ENCODE data around the gene C1orf198. TPM values are rescaled to one million over a fixed set of nuclear protein-coding genes. Genes with fewer than 3 reads are reported as not detected.

C1orf198 gene
- total RNA-seq, 1 donor: 352 TPM

- no peak for TF ChIP-seq CTCF (IDR thresholded peaks at IDR 0.05; ENCODE audit: extremely low read depth, low read depth, low read length)
- no peaks in the 10 kb centered on the region for H4K20me1 ChIP-seq (ENCODE audit: insufficient read depth, low read length)
- no peaks in the 10 kb centered on the region for H3K79me2 ChIP-seq (ENCODE audit: insufficient read depth, low read length)
- DNase-seq (ENCODE audit: insufficient read length, low spot score, missing footprints): no peak
- H3K27ac ChIP-seq (ENCODE audit: low read depth, low read length): no peak overlapping the region
- H3K36me3 ChIP-seq (ENCODE audit: insufficient read depth, low read length): no peaks in the 10 kb centered on the region
- no peak overlapping the region for H3K4me3 ChIP-seq (ENCODE audit: insufficient read depth, low read length)
- H3K27me3 ChIP-seq (ENCODE audit: insufficient read depth, low read length): no peaks in the 10 kb centered on the region
- no peak overlapping the region for H3K4me2 ChIP-seq (ENCODE audit: insufficient read depth, low read length)
- H3K4me1 ChIP-seq (ENCODE audit: insufficient read depth, low read length): no peaks in the 10 kb centered on the region
- no peaks in the 10 kb centered on the region for H3K9me3 ChIP-seq (ENCODE audit: low read depth, low read length)
- no peak overlapping the region for H2AFZ ChIP-seq (ENCODE audit: low read length)
Observed at GRCh38 chr1:230804396-230804795, 63.9 kb downstream of the C1orf198 start.

- Histone ChIP-seq H3K27ac (ENCODE audit: low read depth, low read length) (no peak overlapping the region), H4K20me1 (ENCODE audit: insufficient read depth, low read length) (no peaks in the 10 kb centered on the region), H3K9me3 (ENCODE audit: low read depth, low read length) (no peaks in the 10 kb centered on the region), H3K79me2 (ENCODE audit: insufficient read depth, low read length) (no peaks in the 10 kb centered on the region), H3K27me3 (ENCODE audit: insufficient read depth, low read length) (no peaks in the 10 kb centered on the region), H2AFZ (ENCODE audit: low read length) (no peak overlapping the region), H3K36me3 (ENCODE audit: insufficient read depth, low read length) (no peaks in the 10 kb centered on the region), H3K4me3 (ENCODE audit: insufficient read depth, low read length) (no peak overlapping the region), H3K4me1 (ENCODE audit: insufficient read depth, low read length) (no peaks in the 10 kb centered on the region), H3K4me2 (ENCODE audit: insufficient read depth, low read length) (no peak overlapping the region)
- no peak for TF ChIP-seq CTCF (IDR thresholded peaks at IDR 0.05; ENCODE audit: extremely low read depth, low read depth, low read length)
- DNase-seq (ENCODE audit: insufficient read length, low spot score, missing footprints): peak; percentile 53
Observed at GRCh38 chr1:230800891-230801840, 67.2 kb downstream of the C1orf198 start.

GRCh38 chr1:230798491-230798890 is 69.8 kb downstream of the C1orf198 start:
- Histone ChIP-seq H3K4me2 (ENCODE audit: insufficient read depth, low read length) (no peak overlapping the region), H3K4me3 (ENCODE audit: insufficient read depth, low read length) (no peak overlapping the region), H3K4me1 (ENCODE audit: insufficient read depth, low read length) (no peaks in the 10 kb centered on the region), H3K27ac (ENCODE audit: low read depth, low read length) (no peak overlapping the region), H3K79me2 (ENCODE audit: insufficient read depth, low read length) (no peaks in the 10 kb centered on the region), H3K9me3 (ENCODE audit: low read depth, low read length) (no peaks in the 10 kb centered on the region), H3K27me3 (ENCODE audit: insufficient read depth, low read length) (no peaks in the 10 kb centered on the region), H4K20me1 (ENCODE audit: insufficient read depth, low read length) (no peaks in the 10 kb centered on the region), H2AFZ (ENCODE audit: low read length) (no peak overlapping the region), H3K36me3 (ENCODE audit: insufficient read depth, low read length) (no peaks in the 10 kb centered on the region)
- no peak for DNase-seq (ENCODE audit: insufficient read length, low spot score, missing footprints)
- no peak for TF ChIP-seq CTCF (IDR thresholded peaks at IDR 0.05; ENCODE audit: extremely low read depth, low read depth, low read length)

- H4K20me1 ChIP-seq (ENCODE audit: insufficient read depth, low read length): no peaks in the 10 kb centered on the region
- peak overlapping the region; percentile 39 for H2AFZ ChIP-seq (ENCODE audit: low read length)
- H3K27ac ChIP-seq (ENCODE audit: low read depth, low read length): no peak overlapping the region
- H3K36me3 ChIP-seq (ENCODE audit: insufficient read depth, low read length): no peaks in the 10 kb centered on the region
- H3K79me2 ChIP-seq (ENCODE audit: insufficient read depth, low read length): no peaks in the 10 kb centered on the region
- no peaks in the 10 kb centered on the region for H3K4me1 ChIP-seq (ENCODE audit: insufficient read depth, low read length)
- H3K4me3 ChIP-seq (ENCODE audit: insufficient read depth, low read length): no peak overlapping the region
- TF ChIP-seq CTCF (IDR thresholded peaks at IDR 0.05; ENCODE audit: extremely low read depth, low read depth, low read length): peak; percentile 88
- no peaks in the 10 kb centered on the region for H3K27me3 ChIP-seq (ENCODE audit: insufficient read depth, low read length)
- no peaks in the 10 kb centered on the region for H3K9me3 ChIP-seq (ENCODE audit: low read depth, low read length)
- DNase-seq (ENCODE audit: insufficient read length, low spot score, missing footprints): peak; percentile 90
- H3K4me2 ChIP-seq (ENCODE audit: insufficient read depth, low read length): no peak overlapping the region
Observed at GRCh38 chr1:230797942-230798365, 70.4 kb downstream of the C1orf198 start.

Measured in osteoblast (primary cell).